Endothelial cell of umbilical vein (primary cell): Measurements from ENCODE around the gene CRB1. TPM values are rescaled to one million over a fixed set of nuclear protein-coding genes. Genes with fewer than 3 reads are reported as not detected.

Source experiments
- BruUV-seq: library from RNA; stranded (reverse); fragments of 400-500 nt; replicated peaks from 2 replicates; lab custom pipeline; 2021; lab: Mats Ljungman, UMichigan
- CTCF ChIA-PET: fragments of 300-600, 350-600 bp; sonication (Branson Sonifier 250); formaldehyde crosslinking; loops from one replicate; lab custom pipeline; 2021; ENCODE audit warnings: antibody characterized with exemption, inconsistent platforms; lab: Charles Lee
- POLR2A ChIA-PET: fragments of 300-600, 350-600 bp; sonication (Branson Sonifier 250); formaldehyde crosslinking; loops from one replicate; lab custom pipeline; 2021; ENCODE audit warnings: antibody characterized with exemption, inconsistent platforms; lab: Charles Lee
- DNase-seq: peaks from one replicate; pipeline ENCODE4 v3.0.0-alpha.2; 2011; ENCODE audit warnings: low read depth, low spot score
- FAIRE-seq: peaks from 2 replicates; lab custom pipeline; 2011; peaks lifted over from hg19 to GRCh38; lab: Jason Lieb, UNC
- H2AFZ ChIP-seq: 2 replicates; pipeline ENCODE4 v1.6.0; 2012; ENCODE audit warnings: low read depth, low read length, control low read depth, inconsistent platforms
- H3K27ac ChIP-seq: 2 replicates; pipeline ENCODE4 v1.5.1; 2011; ENCODE audit warnings: low read depth, mild to moderate bottlenecking, control low read depth, low read length, moderate library complexity; ENCODE audit not compliant: insufficient read depth
- H3K27me3 ChIP-seq, 2 experiments: 2 replicates each; pipeline versions ENCODE4 v1.6.0 to v1.6.1; 2011; ENCODE audit warnings: low read length in 2 of 2, mixed read lengths in 1 of 2; ENCODE audit not compliant: control insufficient read depth in 2 of 2, insufficient read depth in 2 of 2
- H3K36me3 ChIP-seq, 2 experiments: 2 replicates in 1 of 2; 3 replicates in 1 of 2; pipeline ENCODE4 v1.5.1; 2011; ENCODE audit warnings: low read length in 2 of 2, mild to moderate bottlenecking in 1 of 2, moderate library complexity in 1 of 2; ENCODE audit not compliant: control insufficient read depth in 2 of 2, insufficient read depth in 2 of 2; ENCODE audit errors: extremely low read depth in 1 of 2
- H3K4me1 ChIP-seq: 3 replicates; pipeline ENCODE4 v1.5.1; 2011; ENCODE audit warnings: mild to moderate bottlenecking, low read length; ENCODE audit not compliant: control insufficient read depth, insufficient read depth; ENCODE audit errors: extremely low read depth
- H3K4me2 ChIP-seq: 2 replicates; pipeline ENCODE4 v1.6.1; 2011; ENCODE audit warnings: low read length, control low read depth, mixed read lengths; ENCODE audit not compliant: insufficient read depth
- H3K4me3 ChIP-seq, 3 experiments: fragments of 200-600 bp in 1 of 3; sonication (generic), shearing (Covaris generic) in 1 of 3; replicated peaks in 1 of 3; 2 replicates each; pipeline ENCODE4 v1.5.1; 2011 to 2016; ENCODE audit warnings: control low read depth in 3 of 3, low read length in 3 of 3, mild to moderate bottlenecking in 2 of 3, inconsistent platforms in 1 of 3, low read depth in 1 of 3, moderate library complexity in 1 of 3; ENCODE audit not compliant: insufficient read depth in 1 of 3
- H3K79me2 ChIP-seq: 2 replicates; pipeline ENCODE4 v1.6.0; 2012; ENCODE audit warnings: low read length, inconsistent platforms; ENCODE audit not compliant: control insufficient read depth, insufficient read depth
- H3K9ac ChIP-seq: replicated peaks from 2 replicates; pipeline ENCODE3; 2011; ENCODE audit warnings: low read length, control low read depth; ENCODE audit not compliant: insufficient read depth; ENCODE audit errors: extremely low read depth
- H3K9me1 ChIP-seq: replicated peaks from 3 replicates; pipeline ENCODE4 v1.6.0; 2011; ENCODE audit warnings: mild to moderate bottlenecking, low read length; ENCODE audit not compliant: control insufficient read depth, insufficient read depth; ENCODE audit errors: extremely low read depth
- H3K9me3 ChIP-seq: replicated peaks from 2 replicates; pipeline ENCODE4 v1.5.1; 2012; ENCODE audit warnings: low read length, inconsistent platforms; ENCODE audit not compliant: control insufficient read depth, insufficient read depth
- H4K20me1 ChIP-seq: replicated peaks from 2 replicates; pipeline ENCODE3; 2011; ENCODE audit warnings: mild to moderate bottlenecking, low read length; ENCODE audit not compliant: control insufficient read depth, insufficient read depth; ENCODE audit errors: extremely low read depth
- CTCF ChIP-seq, 2 donors: IDR thresholded peaks; 1 replicate in 1 of 2; 2 replicates in 1 of 2; pipeline ENCODE4 v1.5.1; 2011; ENCODE audit warnings: low read length in 2 of 2, mild to moderate bottlenecking in 2 of 2, moderate library complexity in 2 of 2, control low read depth in 1 of 2, inconsistent platforms in 1 of 2, low read depth in 1 of 2; ENCODE audit not compliant: insufficient read depth in 1 of 2; ENCODE audit errors: extremely low read depth in 1 of 2
- EZH2 ChIP-seq: IDR thresholded peaks from 2 replicates; pipeline ENCODE4 v1.6.1; 2012; ENCODE audit warnings: borderline replicate concordance, low read depth, mild to moderate bottlenecking, moderate library complexity, low read length, inconsistent platforms; ENCODE audit not compliant: severe bottlenecking
- FOS ChIP-seq: IDR thresholded peaks from 2 replicates; pipeline ENCODE4 v1.6.1; 2011; ENCODE audit warnings: mild to moderate bottlenecking, low read length, moderate library complexity, borderline replicate concordance; ENCODE audit not compliant: insufficient read depth
- GATA2 ChIP-seq: IDR thresholded peaks from 2 replicates; pipeline ENCODE4 v1.7.0; 2011; ENCODE audit warnings: low read depth, mild to moderate bottlenecking, moderate library complexity, mixed read lengths, low read length; ENCODE audit not compliant: insufficient read length, insufficient read depth
- JUN ChIP-seq: IDR thresholded peaks from 2 replicates; pipeline ENCODE4 v1.6.1; 2011; ENCODE audit warnings: borderline replicate concordance, low read depth; ENCODE audit not compliant: insufficient read length, insufficient read depth
- MAX ChIP-seq: IDR thresholded peaks from 2 replicates; pipeline ENCODE4 v1.6.1; 2011; ENCODE audit not compliant: insufficient read depth, insufficient read length
- MYC ChIP-seq: IDR thresholded peaks from one replicate; pipeline ENCODE4 v1.6.1; 2011; ENCODE audit warnings: mild to moderate bottlenecking, low read depth, low read length
- POLR2A ChIP-seq: IDR thresholded peaks from 2 replicates; pipeline ENCODE4 v1.6.1; 2012; ENCODE audit warnings: low read depth, mild to moderate bottlenecking, control low read depth, low read length
- POLR2AphosphoS5 ChIP-seq: IDR thresholded peaks from 2 replicates; pipeline ENCODE4 v1.6.1; 2012; ENCODE audit warnings: low read depth, mild to moderate bottlenecking, control low read depth, low read length, moderate library complexity; ENCODE audit not compliant: insufficient read depth
- dilution Hi-C: fragments of 300-500 bp; cut with MboI; formaldehyde crosslinking; loops from one replicate; pipeline ENCODE4 v1.15.0; 2019; ENCODE audit warnings: low sequenced_read_pairs; ENCODE audit not compliant: extremely low pct_ligation_motif_present
- intact Hi-C: fragments of 100-400 bp; cut with micrococcal nuclease; formaldehyde crosslinking; loops from one replicate; pipeline ENCODE4 v1.10.0; 2022
- polyA plus RNA-seq, 4 experiments: library from polyadenylated mRNA; depleted of rRNA in 3 of 4; stranded (reverse) in 3 of 4; unstranded in 1 of 4; fragments of >200 nt; gene quantifications; 2 replicates each; pipeline versions ENCODE4 v1.2.1 to v1.2.3, GENCODE V29; 2011 to 2012; ENCODE audit warnings: missing spikeins in 1 of 4
- total RNA-seq: library from RNA; stranded (reverse); gene quantifications from 2 replicates; pipeline ENCODE4 v1.2.3, GENCODE V29; 2021

The CRB1 gene
- total and polyA plus RNA-seq, 2 donors (not counting 3 experiments of a cell fraction or from before 2014, with no cell fraction given): not detected

GRCh38 chr1:197435224-197435623 is 167.2 kb downstream of the CRB1 start:
- FAIRE-seq: no peak
- POLR2A ChIA-PET: no interaction called here
- dilution Hi-C loops (no loop called here), intact Hi-C loops (no loop called here)
- no TSS peak for BruUV-seq
- CTCF ChIA-PET: interaction anchor here (3.7 kb wide), 1 partner anchor 35 kb away, joined by 15 read pairs; no protein-coding TSS in a partner anchor
- no peaks in the 10 kb centered on the region for H3K4me1 ChIP-seq
- H3K4me3 ChIP-seq: no peak overlapping the region
- no peak overlapping the region for H3K4me2 ChIP-seq
- no peaks in the 10 kb centered on the region for H3K9me1 ChIP-seq
- H3K9me3 ChIP-seq: no peaks in the 10 kb centered on the region
- no peak overlapping the region for H3K27ac ChIP-seq
- no peaks in the 10 kb centered on the region for H3K36me3 ChIP-seq
- TF ChIP-seq FOS (no peak), MYC (no peak), JUN (no peak), POLR2A (no peak), POLR2AphosphoS5 (no peak), MAX (no peak), GATA2 (no peak), EZH2 (no peak), CTCF (IDR thresholded peaks at IDR 0.05; ENCODE audit: extremely low read depth in 1 of 2, insufficient read depth in 1 of 2, low read depth in 1 of 2, low read length in 2 of 2) (no peak)
- H3K27me3 ChIP-seq: no peaks in the 10 kb centered on the region
- H3K79me2 ChIP-seq: no peaks in the 10 kb centered on the region
- no peak for DNase-seq
- no peaks in the 10 kb centered on the region for H4K20me1 ChIP-seq
- no peak overlapping the region for H3K9ac ChIP-seq
- no peak overlapping the region for H2AFZ ChIP-seq
